ENCODE measurements around the gene BCAR3. TPM values are rescaled to one million over a fixed set of nuclear protein-coding genes. Genes with fewer than 3 reads are reported as not detected.

Gene BCAR3
- total RNA-seq, 1 donor from 2014 or later: 41.0 TPM

DNA sequence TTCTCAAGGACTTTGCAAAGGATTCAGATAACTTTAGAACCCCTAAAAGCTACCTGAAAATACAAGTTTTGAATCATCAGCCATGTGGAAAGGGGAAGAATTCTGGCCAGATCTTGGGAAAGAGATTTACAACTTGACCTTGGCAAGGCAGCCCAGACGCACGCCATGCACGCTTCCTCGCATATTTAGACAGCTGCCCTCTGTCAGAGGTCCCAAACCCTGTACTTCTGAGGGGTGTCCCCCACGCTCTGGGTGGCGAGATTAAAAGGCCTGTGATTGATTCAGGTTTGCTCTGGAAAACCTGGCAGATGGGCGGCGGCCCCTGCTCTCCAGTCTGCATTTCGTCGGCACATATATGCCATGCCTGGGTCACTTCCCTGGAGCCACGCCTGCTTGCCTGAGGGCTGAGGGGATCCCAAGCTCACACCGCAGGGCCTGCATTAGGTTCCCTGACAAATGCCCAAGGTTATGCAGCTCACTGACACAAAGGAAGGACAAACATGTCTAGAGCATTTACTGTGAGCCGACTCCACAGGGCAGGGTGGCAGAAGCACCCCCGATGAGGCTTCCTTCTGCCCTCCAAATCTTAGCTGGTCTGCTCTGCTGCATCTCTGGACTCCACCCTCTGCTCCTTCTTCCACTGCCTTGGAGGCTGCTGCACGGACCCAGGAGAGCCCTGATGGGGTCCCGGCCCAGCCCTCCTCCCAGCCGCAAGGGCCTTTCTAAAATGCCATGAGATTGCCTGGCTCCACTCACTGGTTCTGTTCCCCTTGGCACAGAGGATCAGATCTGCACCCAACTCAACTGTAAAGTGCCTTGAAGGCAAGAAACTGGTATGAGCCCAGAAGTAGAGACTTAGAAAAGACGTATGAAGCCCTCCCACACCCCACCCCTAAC lies 103.9 kb downstream of the BCAR3 start:
- no peak for DNase-seq (ENCODE audit: low read depth)

DNA sequence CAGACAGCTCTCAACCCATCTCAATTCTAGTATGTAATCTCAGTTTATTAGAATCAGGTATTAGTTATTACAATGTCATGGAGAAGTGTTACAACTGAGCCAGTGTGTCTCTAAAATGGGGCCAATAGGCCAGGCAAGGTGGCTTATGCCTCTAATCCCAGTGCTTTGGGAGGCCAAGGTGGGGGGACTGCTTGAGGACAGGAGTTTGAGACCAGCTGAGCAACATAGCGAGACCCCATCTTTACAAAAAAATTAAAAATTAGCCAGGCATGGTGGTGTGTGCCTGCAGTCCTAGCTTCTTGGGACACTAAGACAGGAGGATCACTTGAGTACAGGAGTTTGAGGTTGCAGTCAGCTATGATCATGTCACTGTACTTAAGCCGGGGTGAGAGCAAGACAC lies 104.9 kb downstream of the BCAR3 start:
- DNase-seq (ENCODE audit: low read depth): no peak

GRCh38 chr1:93576346-93576745 lies 105.3 kb downstream of the BCAR3 start:
- DNase-seq (ENCODE audit: low read depth): no peak

GRCh38 chr1:93575621-93576284 lies 105.9 kb downstream of the BCAR3 start:
- no peak for DNase-seq (ENCODE audit: low read depth)

GRCh38 chr1:93574991-93575390 lies 106.6 kb downstream of the BCAR3 start:
- DNase-seq (ENCODE audit: low read depth): no peak

DNA sequence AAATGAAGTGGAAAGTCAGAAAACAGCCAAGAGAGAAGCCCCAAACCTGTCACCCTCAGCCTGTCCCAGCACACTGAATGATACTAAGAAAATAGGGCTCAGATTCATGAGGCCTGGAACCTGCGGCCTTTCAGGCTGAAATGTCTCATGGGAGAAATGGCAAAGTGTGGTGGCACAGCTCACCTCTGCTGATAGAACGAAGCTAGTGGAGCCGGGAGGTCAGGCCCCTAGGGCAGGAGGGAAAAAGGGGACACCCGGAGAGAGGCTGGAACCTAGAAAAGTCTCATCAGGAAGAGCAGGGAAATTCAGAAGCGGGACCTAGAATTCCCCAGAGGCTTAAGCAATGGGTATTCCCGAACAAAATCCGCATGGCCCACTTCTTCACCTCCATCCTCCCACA lies 107.1 kb downstream of the BCAR3 start:
- DNase-seq (ENCODE audit: low read depth): no peak

GRCh38 chr1:93573940-93574469 lies 107.6 kb downstream of the BCAR3 start:
- no peak for DNase-seq (ENCODE audit: low read depth)

GRCh38 chr1:93571623-93572310 lies 109.9 kb downstream of the BCAR3 start:
- DNase-seq (ENCODE audit: low read depth): no peak

- no peak for DNase-seq (ENCODE audit: low read depth)
Observed at GRCh38 chr1:93569489-93569888, 112.1 kb downstream of the BCAR3 start.

GRCh38 chr1:93567255-93567918 lies 114.2 kb downstream of the BCAR3 start:
- peak; percentile 74 for DNase-seq (ENCODE audit: low read depth)

DNA sequence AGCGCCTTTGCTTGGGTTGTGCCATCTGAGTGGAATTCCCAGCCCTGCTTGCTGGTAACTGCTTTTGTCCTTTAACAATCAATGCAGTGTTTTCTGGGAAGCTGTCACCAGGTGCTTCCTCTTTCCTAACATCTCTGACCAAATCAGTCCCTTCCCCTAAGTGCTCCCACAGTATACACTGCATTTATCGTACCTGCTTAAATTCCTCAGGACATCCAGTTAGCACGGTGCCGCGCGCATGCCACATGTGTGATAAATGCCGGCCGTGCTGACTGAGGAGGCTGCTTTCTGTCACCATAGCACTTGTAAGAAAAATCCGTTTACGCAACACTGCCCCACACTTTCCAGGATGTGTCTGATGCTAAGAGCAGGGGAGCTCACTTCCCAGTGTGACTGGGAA lies 115.4 kb downstream of the BCAR3 start:
- no peak for DNase-seq (ENCODE audit: low read depth)

- no peak for DNase-seq (ENCODE audit: low read depth)
Observed at GRCh38 chr1:93565496-93566206, 116.0 kb downstream of the BCAR3 start.

GRCh38 chr1:93559695-93560094 lies 121.9 kb downstream of the BCAR3 start:
- DNase-seq (ENCODE audit: low read depth): no peak

DNA sequence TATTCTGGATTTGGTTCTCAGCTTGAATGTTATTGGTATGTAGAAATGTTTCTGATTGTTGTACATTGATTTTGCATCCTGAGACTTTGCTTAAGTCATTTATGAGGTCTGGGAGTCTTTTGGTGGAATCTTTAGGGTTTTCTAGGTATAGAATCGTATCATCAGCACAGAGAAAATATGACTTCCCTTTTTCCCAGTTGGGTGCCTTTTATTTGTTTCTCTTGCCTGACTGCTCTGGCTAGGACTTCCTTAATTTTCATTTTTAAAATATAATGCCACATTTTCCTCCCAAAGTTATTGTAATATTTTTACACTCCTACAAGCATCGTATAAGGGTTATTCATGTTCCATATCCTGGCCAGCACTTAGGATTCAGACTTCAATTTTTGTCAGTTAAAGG lies 122.6 kb downstream of the BCAR3 start:
- DNase-seq (ENCODE audit: low read depth): no peak

GRCh38 chr1:93556291-93556690 lies 125.3 kb downstream of the BCAR3 start:
- DNase-seq (ENCODE audit: low read depth): no peak

DNA sequence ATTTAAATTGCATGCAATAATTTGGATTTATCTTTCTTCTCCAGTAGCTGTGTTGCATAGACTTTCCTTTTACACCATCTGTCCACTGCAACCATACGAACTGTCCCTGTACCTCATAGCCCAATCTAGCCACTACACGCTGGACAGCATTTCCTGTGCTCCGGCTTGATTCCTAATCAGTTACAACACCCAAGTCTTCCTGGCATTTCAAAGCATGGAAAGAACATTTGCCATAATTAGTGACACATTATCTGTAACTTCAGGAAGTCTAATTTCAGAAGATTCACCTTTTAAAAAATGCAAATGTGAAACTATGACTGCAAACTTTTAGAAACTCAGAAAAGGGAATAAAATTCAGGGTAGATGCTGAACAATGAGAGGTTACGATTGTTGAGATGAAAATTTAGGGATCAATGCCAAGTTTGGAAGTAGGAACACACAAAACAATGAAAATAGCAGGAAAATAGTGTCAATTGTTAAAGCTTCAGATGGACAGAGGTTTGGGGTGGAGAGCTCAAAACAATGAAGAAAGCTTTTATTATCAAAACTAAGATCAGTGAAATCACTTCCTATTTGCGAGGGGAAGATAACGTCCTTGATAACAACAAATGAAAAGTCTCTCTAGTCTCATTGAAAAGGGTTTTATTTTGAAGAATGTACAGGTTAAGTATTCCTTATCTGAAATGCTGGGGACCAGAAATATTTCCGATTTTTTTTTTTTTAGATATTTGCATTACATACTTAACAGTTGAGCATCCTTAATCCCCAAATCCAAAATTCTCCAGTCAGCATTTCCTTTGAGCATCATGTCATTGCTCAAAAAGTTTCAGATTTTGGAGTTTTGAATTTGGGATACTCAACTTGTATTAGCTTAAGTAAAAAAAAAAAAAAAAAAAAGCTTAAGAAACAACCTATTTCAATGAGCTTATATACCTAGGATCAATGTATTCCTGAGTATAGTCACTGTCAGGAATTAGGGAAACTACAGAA lies 126.5 kb downstream of the BCAR3 start:
- DNase-seq (ENCODE audit: low read depth): no peak

DNA sequence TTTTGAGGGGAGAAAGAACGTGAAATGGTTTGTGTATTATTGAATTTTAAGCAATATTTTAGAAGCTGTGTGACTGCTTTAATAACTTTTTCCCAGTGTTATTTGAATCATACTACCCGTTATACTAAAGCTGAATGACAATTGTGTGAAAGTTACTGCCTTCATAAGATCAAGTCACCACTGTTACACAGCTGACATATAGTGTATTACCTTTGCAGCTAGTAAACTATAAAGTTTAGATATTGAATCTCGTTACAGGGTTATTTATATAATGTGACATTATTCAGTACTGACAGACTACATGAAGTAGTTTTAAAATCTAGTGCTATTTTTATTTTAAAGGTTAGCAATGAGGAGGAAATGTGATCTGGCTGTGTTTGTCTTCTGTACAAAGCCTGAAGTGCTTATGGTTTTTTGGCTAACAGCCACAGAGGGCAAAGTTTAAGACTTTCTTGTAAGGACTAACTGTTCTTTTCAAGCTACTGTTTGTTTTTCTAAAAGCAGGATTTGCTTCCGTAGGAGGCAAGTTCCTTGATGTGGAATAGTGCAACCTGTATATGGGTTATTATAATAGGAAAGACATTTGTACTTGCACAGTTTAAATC lies 127.6 kb downstream of the BCAR3 start:
- DNase-seq (ENCODE audit: low read depth): peak; percentile 85

GRCh38 chr1:93552741-93553455 lies 128.7 kb downstream of the BCAR3 start:
- DNase-seq (ENCODE audit: low read depth): no peak

DNA sequence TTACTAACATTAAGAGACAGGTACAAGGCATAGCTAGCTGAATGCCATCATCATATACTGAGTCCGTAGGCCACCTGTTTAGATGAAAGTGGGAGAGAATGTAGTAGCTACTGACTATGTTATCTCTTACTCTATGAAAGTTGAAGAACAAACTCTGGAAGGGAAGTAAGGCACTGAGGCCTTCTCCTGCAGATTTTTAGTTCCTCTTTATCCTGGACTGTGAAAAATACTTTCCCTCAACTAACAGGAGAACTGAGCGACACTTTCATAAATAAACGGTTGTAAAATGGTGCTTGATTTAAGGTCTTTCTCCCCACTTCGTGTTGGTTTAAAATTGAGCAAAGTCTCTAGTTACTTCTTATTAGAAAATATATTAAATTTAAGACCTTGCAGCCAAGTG lies 131.8 kb downstream of the BCAR3 start:
- no peak for DNase-seq (ENCODE audit: low read depth)

All from renal cortical epithelial cell (primary cell).